Suprapubic skin (tissue), 3 donors: ENCODE results near the gene TRO.

Experiments used
- EP300 ChIP-seq: sonication (generic); formaldehyde crosslinking; IDR thresholded peaks from one replicate; pipeline ENCODE4 v1.6.1; 2017; ENCODE audit warnings: antibody characterized with exemption
- POLR2A ChIP-seq, 2 donors: fragments of 450-650 bp; IDR thresholded peaks; one replicate each; pipeline ENCODE4 v1.6.1; 2017; ENCODE audit warnings: antibody characterized with exemption in 2 of 2, mild to moderate bottlenecking in 2 of 2, moderate library complexity in 2 of 2
- TF ChIP-seq, protein P1 (sequence below), 2 donors: fragments of 200-600 bp in 1 of 2; fragments of 450-650 bp in 1 of 2; sonication (generic) in 1 of 2; IDR thresholded peaks; one replicate each; pipeline ENCODE4 v1.5.1; 2016 to 2019; ENCODE audit warnings: antibody characterized with exemption in 2 of 2, mild to moderate bottlenecking in 1 of 2, moderate library complexity in 1 of 2

DNA sequence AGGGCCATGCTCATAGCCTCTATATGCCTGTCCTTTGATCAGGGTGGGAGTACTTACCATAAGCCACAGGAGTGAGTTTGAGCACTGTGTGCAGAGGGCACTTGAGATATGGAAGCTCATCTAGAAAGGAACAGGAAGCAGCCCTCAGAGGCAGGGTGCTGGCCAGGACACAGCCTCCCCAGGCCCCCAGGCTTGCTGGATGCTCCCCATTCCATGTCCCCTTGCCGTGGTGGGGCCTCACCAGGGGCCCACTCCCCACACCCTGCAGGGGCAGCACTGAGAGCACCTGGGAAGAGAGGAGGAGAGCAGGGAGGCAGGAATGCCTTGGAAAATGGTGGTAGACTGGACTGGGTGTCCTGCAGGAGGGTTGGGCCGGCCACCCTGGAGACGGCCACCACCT lies 14.3 kb downstream of the TRO start:
- TF ChIP-seq, protein P1, sequence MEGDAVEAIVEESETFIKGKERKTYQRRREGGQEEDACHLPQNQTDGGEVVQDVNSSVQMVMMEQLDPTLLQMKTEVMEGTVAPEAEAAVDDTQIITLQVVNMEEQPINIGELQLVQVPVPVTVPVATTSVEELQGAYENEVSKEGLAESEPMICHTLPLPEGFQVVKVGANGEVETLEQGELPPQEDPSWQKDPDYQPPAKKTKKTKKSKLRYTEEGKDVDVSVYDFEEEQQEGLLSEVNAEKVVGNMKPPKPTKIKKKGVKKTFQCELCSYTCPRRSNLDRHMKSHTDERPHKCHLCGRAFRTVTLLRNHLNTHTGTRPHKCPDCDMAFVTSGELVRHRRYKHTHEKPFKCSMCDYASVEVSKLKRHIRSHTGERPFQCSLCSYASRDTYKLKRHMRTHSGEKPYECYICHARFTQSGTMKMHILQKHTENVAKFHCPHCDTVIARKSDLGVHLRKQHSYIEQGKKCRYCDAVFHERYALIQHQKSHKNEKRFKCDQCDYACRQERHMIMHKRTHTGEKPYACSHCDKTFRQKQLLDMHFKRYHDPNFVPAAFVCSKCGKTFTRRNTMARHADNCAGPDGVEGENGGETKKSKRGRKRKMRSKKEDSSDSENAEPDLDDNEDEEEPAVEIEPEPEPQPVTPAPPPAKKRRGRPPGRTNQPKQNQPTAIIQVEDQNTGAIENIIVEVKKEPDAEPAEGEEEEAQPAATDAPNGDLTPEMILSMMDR (IDR thresholded peaks at IDR 0.05) = no peak
- no peak for TF ChIP-seq EP300
- no peak for TF ChIP-seq POLR2A (IDR thresholded peaks at IDR 0.05)
